HG02642 (cell line): Measurements from ENCODE around the gene SETD1B.
"Not testable (repeated sequence)": the region's sequence is repeated elsewhere in the genome, so short reads cannot be mapped to it uniquely, and the experiment has no call there.

Experiments
- ATAC-seq: cut with Tn5 transposase; IDR thresholded peaks from one replicate; pipeline ENCODE4 v1.9.1; 2021; ENCODE audit warnings: mild to moderate bottlenecking; ENCODE audit not compliant: unreplicated experiment, poor library complexity

SETD1B gene

GRCh38 chr12:121779422-121779895 is 24.4 kb upstream of the SETD1B start:
- ATAC-seq = no peak

GRCh38 chr12:121780429-121780828 is 23.4 kb upstream of the SETD1B start:
- no peak for ATAC-seq

- ATAC-seq = peak; percentile 26
Measured at GRCh38 chr12:121781484-121781997, 22.3 kb upstream of the SETD1B start.

- ATAC-seq = peak; percentile 54
Measured at GRCh38 chr12:121781998-121782979, 21.5 kb upstream of the SETD1B start.

GRCh38 chr12:121783766-121784165 is 20.0 kb upstream of the SETD1B start:
- no peak for ATAC-seq

GRCh38 chr12:121784460-121784859 is 19.3 kb upstream of the SETD1B start:
- ATAC-seq = no peak

GRCh38 chr12:121786440-121786825 is 17.4 kb upstream of the SETD1B start:
- ATAC-seq = no peak

- ATAC-seq = no peak
Measured at GRCh38 chr12:121787063-121788025, 16.5 kb upstream of the SETD1B start.

- no peak for ATAC-seq
Measured at GRCh38 chr12:121788176-121788818, 15.5 kb upstream of the SETD1B start.

GRCh38 chr12:121789233-121789781 is 14.5 kb upstream of the SETD1B start:
- peak; percentile 21 for ATAC-seq

GRCh38 chr12:121789800-121790728 is 13.7 kb upstream of the SETD1B start:
- ATAC-seq = peak; percentile 43

GRCh38 chr12:121790785-121791184 is 13.0 kb upstream of the SETD1B start:
- ATAC-seq = not testable (repeated sequence)

- ATAC-seq = no peak
Measured at GRCh38 chr12:121791671-121792551, 11.9 kb upstream of the SETD1B start.

- no peak for ATAC-seq
Measured at GRCh38 chr12:121792607-121793439, 11.0 kb upstream of the SETD1B start.

- ATAC-seq = peak; percentile 21
Measured at GRCh38 chr12:121793440-121793837, 10.4 kb upstream of the SETD1B start, which contains the start of gene RHOF. Gene RHOF (minus strand): TSS chr12:121793688. CDS start chr12:121793633, 55 bp downstream.

- ATAC-seq = peak; percentile 60
Measured at GRCh38 chr12:121793838-121794533, 9.8 kb upstream of the SETD1B start.
